ENCODE results near the gene SYT12.

GRCh38 chr11:67076202-67076601 lies 53.3 kb downstream of the SYT12 start:
- no peak for TF ChIP-seq CTCF (IDR thresholded peaks at IDR 0.05; ENCODE audit: insufficient read depth, low read depth, low read length)
- no peak for TF ChIP-seq EZH2 (IDR thresholded peaks at IDR 0.05; ENCODE audit: insufficient read depth, low read length)

All from astrocyte (in vitro differentiated cells and primary cell).